ENCODE results near the gene POM121L2. TPM values are rescaled to one million over a fixed set of nuclear protein-coding genes. Genes with fewer than 3 reads are reported as not detected.

POM121L2 gene
- total and polyA plus RNA-seq, 2 of the 13 experiments (the other 11 are each of a cell fraction or from before 2014, with no cell fraction given): not detected

GRCh38 chr6:27279513-27280063 is 32.5 kb downstream of the POM121L2 start:
- in situ Hi-C loops (cut with HindIII; ENCODE audit: extremely low pct_ligation_motif_present, low pct_unique_long_range_greater_than_20kb) (no loop called here), intact Hi-C loops (cut with micrococcal nuclease; ENCODE audit: unreplicated experiment) (no loop called here)
- WGBS (ENCODE audit: low lambda C conversion rate): 58% methylated on average over 24 of the region's 24 CpGs
- Histone ChIP-seq H3K27me3 (ENCODE audit: control insufficient read depth in 1 of 2, insufficient read depth in 2 of 2, low read length in 2 of 2) (peaks cover 0 to 25% of the 10 kb centered on the region in 2 experiments; a peak in 2 of 5 replicates), H4K20me1 (ENCODE audit: insufficient read depth, low read length) (no peaks in the 10 kb centered on the region), H3K27ac (ENCODE audit: extremely low read length, insufficient read depth, low read length) (no peak overlapping the region), H3K9me3 (ENCODE audit: low read length) (no peaks in the 10 kb centered on the region), H3K4me1 (ENCODE audit: insufficient read depth, low read length) (peaks cover 26% of the 10 kb centered on the region), H2AFZ (ENCODE audit: low read length) (no peak overlapping the region), H3K4me2 (ENCODE audit: low read depth, low read length) (peak overlapping the region; percentile 90), H3K79me2 (ENCODE audit: insufficient read depth, low read length) (no peaks in the 10 kb centered on the region), H3K9ac (ENCODE audit: insufficient read depth, low read depth, low read length) (no peak overlapping the region), H3K4me3 (replicated peaks in 1 of 3; ENCODE audit: insufficient read depth in 1 of 3, low read depth in 2 of 3, low read length in 3 of 3) (peak overlapping the region; percentile 42 to 80 (median 71)), H3K36me3 (replicated peaks in 1 of 2; ENCODE audit: control insufficient read depth in 1 of 2, insufficient read depth in 2 of 2, low read length in 2 of 2) (no peaks in the 10 kb centered on the region)
- FAIRE-seq (no peak), ATAC-seq (peak; percentile 63), DNase-seq (ENCODE audit: low spot score) (no peak)
- no TSS peak for BruUV-seq (replicated peaks)
- TF ChIP-seq PHF8 (CRISPR knock-in tag; IDR thresholded peaks at IDR 0.05): 0 out of 2 replicates have a peak, but pooled peaks have one; percentile 12
- TF ChIP-seq, protein P1, sequence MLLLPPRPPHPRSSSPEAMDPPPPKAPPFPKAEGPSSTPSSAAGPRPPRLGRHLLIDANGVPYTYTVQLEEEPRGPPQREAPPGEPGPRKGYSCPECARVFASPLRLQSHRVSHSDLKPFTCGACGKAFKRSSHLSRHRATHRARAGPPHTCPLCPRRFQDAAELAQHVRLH (CRISPR knock-in tag; IDR thresholded peaks at IDR 0.05; ENCODE audit: borderline replicate concordance, low read depth): 0 out of 2 replicates have a peak, but pooled peaks have one; percentile 5
- peak; percentile 5 for TF ChIP-seq ZNF781 (CRISPR knock-in tag; IDR thresholded peaks at IDR 0.05; ENCODE audit: borderline replicate concordance, not compliant biosample characterization)
- 0 out of 2 replicates have a peak, but pooled peaks have one; percentile 7 for TF ChIP-seq ZNF260 (CRISPR knock-in tag; IDR thresholded peaks at IDR 0.05; ENCODE audit: borderline replicate concordance, low read depth)
- 0 out of 2 replicates have a peak, but pooled peaks have one; percentile 24 for TF ChIP-seq ZNF737 (CRISPR knock-in tag; IDR thresholded peaks at IDR 0.05; ENCODE audit: borderline replicate concordance)
- TF ChIP-seq MEF2D (CRISPR knock-in tag; IDR thresholded peaks at IDR 0.05): no peak
- 0 out of 2 replicates have a peak, but pooled peaks have one; percentile 6 for TF ChIP-seq HNF4A (CRISPR knock-in tag; IDR thresholded peaks at IDR 0.05)
- 0 out of 2 replicates have a peak, but pooled peaks have one; percentile 16 for TF ChIP-seq ZFY (CRISPR knock-in tag; IDR thresholded peaks at IDR 0.05)
- TF ChIP-seq NFE2L1 (CRISPR knock-in tag; IDR thresholded peaks at IDR 0.05; ENCODE audit: borderline replicate concordance): 0 out of 2 replicates have a peak, but pooled peaks have one; percentile 28
- no peak for TF ChIP-seq BHLHE40 (IDR thresholded peaks at IDR 0.05; ENCODE audit: low read length)
- peak; percentile 4 for TF ChIP-seq XRCC5 (optimal IDR thresholded peaks at IDR 0.05; ENCODE audit: low read length)
- TF ChIP-seq ZNF891 (CRISPR knock-in tag; IDR thresholded peaks at IDR 0.05): 0 out of 2 replicates have a peak, but pooled peaks have one; percentile 36
- TF ChIP-seq FOSL2 (CRISPR knock-in tag; IDR thresholded peaks at IDR 0.05): no peak
- no peak for TF ChIP-seq IRF2 (CRISPR knock-in tag; IDR thresholded peaks at IDR 0.05)
- TF ChIP-seq ZBTB38 (CRISPR knock-in tag; IDR thresholded peaks at IDR 0.05): peak; percentile 51; the same call in 1 of the 2 replicates
- 0 out of 2 replicates have a peak, but pooled peaks have one; percentile 66 for TF ChIP-seq ZNF782 (CRISPR knock-in tag; IDR thresholded peaks at IDR 0.05; ENCODE audit: borderline replicate concordance)
- TF ChIP-seq, protein P2, sequence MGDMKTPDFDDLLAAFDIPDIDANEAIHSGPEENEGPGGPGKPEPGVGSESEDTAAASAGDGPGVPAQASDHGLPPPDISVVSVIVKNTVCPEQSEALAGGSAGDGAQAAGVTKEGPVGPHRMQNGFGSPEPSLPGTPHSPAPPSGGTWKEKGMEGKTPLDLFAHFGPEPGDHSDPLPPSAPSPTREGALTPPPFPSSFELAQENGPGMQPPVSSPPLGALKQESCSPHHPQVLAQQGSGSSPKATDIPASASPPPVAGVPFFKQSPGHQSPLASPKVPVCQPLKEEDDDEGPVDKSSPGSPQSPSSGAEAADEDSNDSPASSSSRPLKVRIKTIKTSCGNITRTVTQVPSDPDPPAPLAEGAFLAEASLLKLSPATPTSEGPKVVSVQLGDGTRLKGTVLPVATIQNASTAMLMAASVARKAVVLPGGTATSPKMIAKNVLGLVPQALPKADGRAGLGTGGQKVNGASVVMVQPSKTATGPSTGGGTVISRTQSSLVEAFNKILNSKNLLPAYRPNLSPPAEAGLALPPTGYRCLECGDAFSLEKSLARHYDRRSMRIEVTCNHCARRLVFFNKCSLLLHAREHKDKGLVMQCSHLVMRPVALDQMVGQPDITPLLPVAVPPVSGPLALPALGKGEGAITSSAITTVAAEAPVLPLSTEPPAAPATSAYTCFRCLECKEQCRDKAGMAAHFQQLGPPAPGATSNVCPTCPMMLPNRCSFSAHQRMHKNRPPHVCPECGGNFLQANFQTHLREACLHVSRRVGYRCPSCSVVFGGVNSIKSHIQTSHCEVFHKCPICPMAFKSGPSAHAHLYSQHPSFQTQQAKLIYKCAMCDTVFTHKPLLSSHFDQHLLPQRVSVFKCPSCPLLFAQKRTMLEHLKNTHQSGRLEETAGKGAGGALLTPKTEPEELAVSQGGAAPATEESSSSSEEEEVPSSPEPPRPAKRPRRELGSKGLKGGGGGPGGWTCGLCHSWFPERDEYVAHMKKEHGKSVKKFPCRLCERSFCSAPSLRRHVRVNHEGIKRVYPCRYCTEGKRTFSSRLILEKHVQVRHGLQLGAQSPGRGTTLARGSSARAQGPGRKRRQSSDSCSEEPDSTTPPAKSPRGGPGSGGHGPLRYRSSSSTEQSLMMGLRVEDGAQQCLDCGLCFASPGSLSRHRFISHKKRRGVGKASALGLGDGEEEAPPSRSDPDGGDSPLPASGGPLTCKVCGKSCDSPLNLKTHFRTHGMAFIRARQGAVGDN (CRISPR knock-in tag; IDR thresholded peaks at IDR 0.05): peak; percentile 45
- peak; percentile 54 for TF ChIP-seq ZFX (CRISPR knock-in tag; IDR thresholded peaks at IDR 0.05; ENCODE audit: low read depth)
- CTCF ChIA-PET (ENCODE audit: low intra/inter-chr PET ratio, low total read pairs): no interaction called here
- POLR2A ChIA-PET: interaction anchor here (0.6 kb wide), 1 partner anchor 43 kb away, joined by 3 read pairs; no protein-coding TSS in a partner anchor

All from HepG2 (cell line).